SIG-M5 treated with dmso at 0.1 percent for 504 hours (cell line): ENCODE measurements around the gene PRKD1.
A peak's percentile ranks its signal among the peaks of the same experiment; 100 is the strongest.
"Not testable (repeated sequence)": the region's sequence is repeated elsewhere in the genome, so short reads cannot be mapped to it uniquely, and the experiment has no call there.

Experiments
- DNase-seq: peaks from one replicate; lab custom pipeline; 2025; ENCODE audit not compliant: unreplicated experiment; lab: John Stamatoyannopoulos, UW

PRKD1 gene

DNA sequence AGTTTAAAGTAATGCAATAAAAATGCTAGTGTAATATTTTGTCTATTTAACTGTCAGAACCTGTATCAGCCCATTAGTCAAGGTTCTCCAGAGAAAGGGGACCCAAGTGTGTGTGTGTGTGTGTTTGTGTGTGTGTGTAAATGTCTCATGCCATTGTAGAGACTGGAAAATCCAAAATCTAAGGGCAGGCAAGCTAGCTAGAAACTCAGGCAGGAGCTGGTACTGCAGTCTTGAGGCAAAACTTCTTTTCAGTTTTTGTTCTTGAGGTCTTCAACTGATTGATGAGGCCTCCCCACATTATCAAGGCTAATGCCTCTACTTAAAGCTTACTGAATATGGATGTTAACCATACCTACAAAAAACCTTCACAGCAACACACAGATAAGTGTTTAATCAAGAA lies 126.7 kb downstream of the PRKD1 start:
- DNase-seq, result peak; percentile 0

DNA sequence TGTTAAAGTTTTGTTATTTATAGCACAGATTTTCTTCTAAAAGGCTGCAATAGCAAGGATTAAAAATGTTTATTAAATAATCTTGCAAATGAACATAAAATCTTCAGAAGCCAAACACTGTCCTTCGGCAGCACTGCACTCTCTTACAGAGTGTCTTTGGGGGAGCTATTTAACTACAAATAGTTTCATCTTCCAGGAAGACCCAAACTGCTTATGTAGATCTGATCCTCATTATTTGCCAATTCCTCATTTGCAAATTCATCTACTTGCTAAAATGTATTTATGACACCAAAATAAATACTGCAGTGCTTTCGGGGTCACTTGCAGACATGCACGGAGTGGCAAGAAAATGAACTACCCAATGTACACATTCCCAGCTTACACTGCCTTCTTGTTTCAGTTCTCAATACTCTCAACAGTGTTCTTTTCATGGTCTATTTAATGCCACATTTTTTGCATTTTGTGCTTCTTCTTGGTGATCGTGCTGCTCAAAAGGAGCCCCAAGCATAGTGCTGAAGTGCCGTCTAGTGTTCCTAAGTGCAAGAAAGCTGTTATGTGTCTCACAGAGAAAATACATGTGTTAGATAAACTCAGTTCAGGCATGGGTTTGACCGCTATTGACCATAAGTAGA lies 128.1 kb downstream of the PRKD1 start:
- DNase-seq, result no peak

- no peak for DNase-seq
Observed at GRCh38 chr14:29798811-29799210, 128.8 kb downstream of the PRKD1 start.

- DNase-seq, result no peak
Observed at GRCh38 chr14:29798108-29798663, 129.5 kb downstream of the PRKD1 start.

DNA sequence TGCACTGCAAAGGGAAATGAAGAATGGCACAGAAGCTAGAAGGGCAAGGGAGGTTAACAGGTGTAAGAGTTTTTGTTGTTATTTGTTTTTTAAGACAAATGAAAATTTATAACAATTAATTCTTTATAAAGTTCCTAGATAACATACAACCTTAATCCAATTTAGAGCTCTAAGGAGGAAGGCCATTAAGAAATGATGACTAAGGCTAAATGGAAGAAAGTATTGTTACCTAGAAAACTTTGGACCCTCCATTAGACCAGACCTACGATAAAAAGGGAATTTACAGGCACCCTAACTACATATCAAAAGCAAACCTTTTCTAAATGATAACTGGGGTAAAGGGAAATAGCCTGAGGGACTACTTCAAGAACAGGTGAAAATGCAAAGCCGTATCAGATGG lies 130.8 kb downstream of the PRKD1 start:
- DNase-seq, result no peak

DNA sequence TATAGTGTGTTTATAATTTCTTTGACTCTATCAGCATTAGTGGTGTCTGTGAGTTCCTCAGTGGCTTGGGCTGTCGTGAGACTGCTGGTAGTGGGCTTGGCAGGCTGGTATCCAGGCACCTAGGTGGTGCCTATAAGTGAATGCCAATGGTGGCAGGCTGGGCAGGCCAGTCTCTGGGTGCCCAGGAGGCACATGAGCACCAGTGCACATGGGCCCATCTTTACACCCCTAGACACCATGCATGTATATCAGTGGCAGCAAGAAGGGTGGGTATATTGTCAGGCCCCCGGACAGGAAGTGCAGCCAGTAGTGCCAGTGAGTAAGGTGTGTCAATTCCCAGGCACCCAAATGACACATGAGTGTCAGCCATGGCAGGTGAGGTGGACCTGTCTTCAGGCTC lies 138.2 kb downstream of the PRKD1 start:
- no peak for DNase-seq

DNA sequence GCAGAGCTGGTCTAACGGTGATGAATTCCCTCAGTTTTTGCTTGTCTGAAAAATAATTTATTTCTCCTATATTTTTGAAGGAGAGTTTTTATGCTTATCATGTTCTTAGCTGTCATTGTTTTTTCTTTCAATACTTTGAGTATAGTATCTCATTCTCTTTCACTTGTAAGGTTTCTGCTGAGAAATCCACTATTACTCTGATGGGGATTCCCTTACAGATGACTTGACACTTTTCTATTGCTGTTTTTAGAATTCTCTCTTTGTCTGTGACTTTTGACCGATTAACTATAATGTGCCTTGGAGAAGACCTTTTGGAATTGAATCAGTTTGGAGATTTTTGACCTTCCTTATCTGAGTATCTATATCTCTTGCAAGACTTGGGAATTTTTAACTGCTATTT lies 139.6 kb downstream of the PRKD1 start:
- no peak for DNase-seq

DNA sequence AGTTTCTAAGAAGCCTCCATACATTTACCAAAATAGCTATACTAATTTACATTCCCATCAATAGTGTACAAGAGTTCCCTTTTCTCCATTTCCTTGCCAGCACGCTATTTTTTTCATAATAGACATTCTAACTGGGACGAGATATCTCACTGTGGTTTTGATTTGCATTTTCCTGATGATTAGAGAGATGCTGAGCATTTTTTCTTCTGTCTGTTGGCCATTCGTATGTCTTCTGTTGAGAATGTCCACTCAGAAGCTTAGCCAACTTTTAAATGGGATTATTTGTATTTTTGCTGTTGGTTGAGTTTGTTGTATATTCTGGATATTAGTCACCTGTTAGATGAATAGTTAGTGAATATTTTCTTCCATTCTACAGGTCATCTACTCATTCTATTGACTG lies 144.1 kb downstream of the PRKD1 start:
- DNase-seq, result no peak

GRCh38 chr14:29782041-29782440 lies 145.6 kb downstream of the PRKD1 start:
- DNase-seq, result no peak

DNA sequence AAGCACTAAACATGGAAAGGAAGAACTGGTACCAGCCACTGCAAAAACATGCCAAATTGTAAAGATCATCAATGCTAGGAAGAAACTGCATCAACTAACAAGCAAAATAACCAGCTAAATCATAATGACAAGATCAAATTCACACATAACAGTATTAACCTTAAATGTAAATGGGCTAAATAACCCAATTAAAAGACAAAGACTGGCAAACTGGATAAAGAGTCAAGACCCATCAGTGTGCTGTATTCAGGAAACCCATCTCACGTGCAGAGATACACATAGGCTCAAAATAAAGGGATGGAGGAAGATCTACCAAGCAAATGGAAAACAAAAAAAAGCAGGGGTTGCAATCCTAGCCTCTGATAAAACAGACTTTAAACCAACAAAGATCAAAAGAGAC lies 150.5 kb downstream of the PRKD1 start:
- not testable (repeated sequence) for DNase-seq

GRCh38 chr14:29773990-29774389 lies 153.7 kb downstream of the PRKD1 start:
- no peak for DNase-seq

DNA sequence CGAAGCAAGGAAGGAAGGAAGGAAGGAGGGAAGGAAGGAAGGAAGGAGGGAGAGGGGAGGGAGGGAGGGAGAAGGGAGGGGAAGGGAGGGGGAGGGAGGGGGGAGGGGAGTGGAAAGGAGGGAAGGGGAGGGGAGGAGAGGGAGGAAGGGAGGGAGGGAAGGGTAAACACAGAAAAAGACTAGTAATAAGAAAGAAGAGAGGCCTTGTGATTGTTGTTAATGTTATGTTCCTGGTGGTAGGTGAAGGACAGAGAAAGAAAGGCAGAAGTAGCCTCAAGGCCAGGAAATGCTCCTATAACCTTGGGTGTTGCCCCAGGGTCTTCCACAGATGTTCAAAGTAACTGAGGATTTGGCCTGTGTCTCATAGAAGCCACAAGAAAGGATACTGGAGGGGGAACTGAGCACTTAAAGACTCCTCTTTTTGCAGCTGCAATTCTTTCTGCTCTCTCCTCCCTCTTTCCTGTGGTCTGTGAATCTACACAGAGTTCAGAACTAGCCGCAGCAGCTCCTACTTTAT lies 164.2 kb downstream of the PRKD1 start:
- DNase-seq, result no peak

GRCh38 chr14:29759521-29760340 lies 167.9 kb downstream of the PRKD1 start:
- DNase-seq, result no peak

- DNase-seq, result no peak
Observed at GRCh38 chr14:29757711-29758233, 169.9 kb downstream of the PRKD1 start.

DNA sequence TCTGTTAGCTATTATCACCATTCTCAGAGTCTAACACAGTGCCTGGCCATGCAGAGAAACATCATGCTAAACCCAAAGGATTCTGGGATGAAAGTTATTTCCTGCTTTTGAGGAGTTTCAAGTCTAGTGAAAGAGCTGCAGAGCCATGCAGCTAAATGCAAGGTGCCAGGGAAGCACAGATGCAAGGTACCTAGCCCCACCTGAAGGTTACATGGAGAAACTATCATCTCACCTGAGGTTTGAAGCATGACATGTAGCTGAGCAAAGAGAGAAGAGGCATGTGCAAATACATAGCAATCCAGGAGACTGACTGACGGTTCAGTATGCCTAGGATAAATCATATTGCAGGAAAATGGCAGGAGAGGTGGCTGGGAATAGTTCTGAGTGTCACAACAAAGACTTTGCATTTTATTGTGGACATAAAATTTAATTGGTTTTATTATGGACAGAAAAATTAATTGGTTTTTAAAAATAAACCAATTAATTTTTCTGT lies 170.4 kb downstream of the PRKD1 start:
- no peak for DNase-seq

DNA sequence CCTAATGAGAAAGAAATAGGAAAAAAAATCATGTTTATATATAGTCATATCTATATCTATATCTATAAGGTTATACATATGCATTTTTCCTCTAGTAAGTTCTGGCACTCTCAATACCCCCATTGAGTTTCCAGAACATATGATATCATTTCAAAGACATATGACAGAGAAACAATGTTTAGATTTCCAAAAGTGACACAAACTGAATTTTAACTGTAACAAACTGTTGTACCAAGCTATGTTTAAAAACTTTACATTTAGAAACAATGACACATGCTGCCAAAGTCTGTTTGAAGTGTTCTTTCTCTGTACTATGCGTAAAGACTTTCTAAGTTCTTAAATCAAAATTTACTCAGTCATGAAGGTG lies 171.6 kb downstream of the PRKD1 start:
- DNase-seq, result no peak

GRCh38 chr14:29755311-29756018 lies 172.2 kb downstream of the PRKD1 start:
- DNase-seq, result no peak

GRCh38 chr14:29754134-29754533 lies 173.5 kb downstream of the PRKD1 start:
- no peak for DNase-seq

DNA sequence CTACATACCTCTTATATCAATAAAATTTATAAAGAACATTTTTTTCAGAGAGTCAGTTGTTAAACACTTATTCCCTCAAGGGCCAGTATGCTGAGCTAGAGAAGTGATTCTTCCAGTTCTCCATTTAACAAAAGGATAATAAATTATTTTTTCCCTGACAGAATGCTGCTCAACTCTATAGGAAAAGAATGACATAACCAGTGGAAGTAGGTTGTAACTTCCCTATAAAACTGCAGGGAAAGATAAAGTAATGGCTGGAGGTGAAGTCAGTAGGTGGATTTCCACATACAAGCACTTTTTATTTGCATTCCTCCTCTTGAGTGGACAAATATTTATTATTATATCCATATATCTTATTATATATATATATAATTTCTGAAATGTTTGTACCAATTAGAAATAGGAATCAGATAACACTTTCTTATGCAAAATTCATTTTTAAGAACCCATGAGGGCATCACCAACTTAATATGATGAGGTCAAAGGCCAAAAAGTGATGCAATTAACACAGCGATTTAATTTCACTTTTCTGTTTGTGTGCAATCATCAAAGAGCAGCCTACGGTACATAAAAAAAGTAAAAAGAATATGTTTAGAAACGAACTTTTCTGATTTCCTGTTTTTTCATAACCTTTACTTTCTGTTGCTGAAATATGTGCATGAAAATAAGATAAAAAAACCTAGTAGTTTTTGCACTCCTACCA lies 175.3 kb downstream of the PRKD1 start:
- no peak for DNase-seq

DNA sequence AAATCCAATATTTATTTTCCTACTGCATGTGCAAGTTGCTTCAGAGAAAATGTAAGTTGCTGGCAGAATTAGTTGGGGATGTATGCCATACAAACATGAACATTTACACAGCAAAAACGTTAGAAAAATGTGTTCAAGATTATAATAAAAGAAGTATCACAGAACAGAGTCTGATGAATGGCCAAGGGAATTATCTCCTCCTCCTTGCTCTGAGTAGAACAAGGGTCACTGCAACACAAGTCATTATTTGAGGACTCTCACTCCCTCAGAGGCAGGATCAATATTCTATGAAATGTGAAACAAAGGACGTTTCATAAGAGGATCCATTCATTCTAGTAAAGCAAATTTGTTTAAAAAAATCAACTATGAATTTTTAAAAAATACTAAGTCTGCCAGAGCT lies 177.8 kb downstream of the PRKD1 start:
- no peak for DNase-seq

- DNase-seq, result no peak
Observed at GRCh38 chr14:29749327-29749726, 178.3 kb downstream of the PRKD1 start.
